ENCODE data around the gene LCK.
"Not testable (repeated sequence)": the region's sequence is repeated elsewhere in the genome, so short reads cannot be mapped to it uniquely, and the experiment has no call there.

Gene LCK

GRCh38 chr1:32274646-32275340, 23.7 kb downstream of the LCK start:
- no peak for DNase-seq (ENCODE audit: low read depth)

GRCh38 chr1:32275424-32275823, 24.4 kb downstream of the LCK start:
- no peak for DNase-seq (ENCODE audit: low read depth)

- no peak for DNase-seq (ENCODE audit: low read depth)
Measured at GRCh38 chr1:32276032-32276782, 25.1 kb downstream of the LCK start.

- DNase-seq (ENCODE audit: low read depth), result not testable (repeated sequence)
Measured at GRCh38 chr1:32284777-32285176, 33.7 kb downstream of the LCK start.

- no peak for DNase-seq (ENCODE audit: low read depth)
Measured at GRCh38 chr1:32285658-32286057, 34.6 kb downstream of the LCK start.

- DNase-seq (ENCODE audit: low read depth), result no peak
Measured at GRCh38 chr1:32286763-32287162, 35.7 kb downstream of the LCK start.

GRCh38 chr1:32289256-32289655, 38.2 kb downstream of the LCK start:
- no peak for DNase-seq (ENCODE audit: low read depth)

GRCh38 chr1:32291145-32291707, 40.2 kb downstream of the LCK start:
- peak; percentile 17 for DNase-seq (ENCODE audit: low read depth)

- DNase-seq (ENCODE audit: low read depth), result peak; percentile 89
Measured at GRCh38 chr1:32291708-32292538, 40.9 kb downstream of the LCK start, which contains the start of gene HDAC1. HDAC1 (plus strand) TSS chr1:32292083; CDS start chr1:32292170, 87 bp downstream.

- not testable (repeated sequence) for DNase-seq (ENCODE audit: low read depth)
Measured at GRCh38 chr1:32298211-32298610, 47.1 kb downstream of the LCK start.

- no peak for DNase-seq (ENCODE audit: low read depth)
Measured at GRCh38 chr1:32299327-32299726, 48.3 kb downstream of the LCK start.

- DNase-seq (ENCODE audit: low read depth), result no peak
Measured at GRCh38 chr1:32303358-32303757, 52.3 kb downstream of the LCK start.

- peak; percentile 10 for DNase-seq (ENCODE audit: low read depth)
Measured at GRCh38 chr1:32303997-32304622, 53.0 kb downstream of the LCK start.

GRCh38 chr1:32305310-32305709, 54.2 kb downstream of the LCK start:
- no peak for DNase-seq (ENCODE audit: low read depth)

GRCh38 chr1:32307324-32307723, 56.3 kb downstream of the LCK start:
- DNase-seq (ENCODE audit: low read depth), result peak; percentile 11

- DNase-seq (ENCODE audit: low read depth), result no peak
Measured at GRCh38 chr1:32309960-32310359, 58.9 kb downstream of the LCK start.

GRCh38 chr1:32311709-32312393, 60.8 kb downstream of the LCK start:
- DNase-seq (ENCODE audit: low read depth), result no peak

GRCh38 chr1:32316903-32317277, 65.8 kb downstream of the LCK start:
- DNase-seq (ENCODE audit: low read depth), result no peak

- no peak for DNase-seq (ENCODE audit: low read depth)
Measured at GRCh38 chr1:32318127-32318869, 67.2 kb downstream of the LCK start.

GRCh38 chr1:32321712-32322291, 70.7 kb downstream of the LCK start:
- DNase-seq (ENCODE audit: low read depth), result no peak
